Activated CD4-positive, alpha-beta T cell treated with anti-CD3 and anti-CD28 coated beads for 4 hours (primary cell): ENCODE data around the gene HRCT1.
"Not testable (repeated sequence)": the region's sequence is repeated elsewhere in the genome, so short reads cannot be mapped to it uniquely, and the experiment has no call there.

Experiments used
- DNase-seq, 2 donors: peaks; one replicate each; pipeline ENCODE4 v3.0.0-alpha.2; 2020

HRCT1 gene

GRCh38 chr9:35919212-35920008 is 13.4 kb downstream of the HRCT1 start:
- no peak for DNase-seq

GRCh38 chr9:35920051-35920620 is 14.1 kb downstream of the HRCT1 start:
- no peak for DNase-seq

- no peak for DNase-seq
Measured at GRCh38 chr9:35923598-35923926, 17.6 kb downstream of the HRCT1 start.

- DNase-seq = peak; percentile 14 to 27
Measured at GRCh38 chr9:35923927-35924763, 18.1 kb downstream of the HRCT1 start.

- DNase-seq = no peak
Measured at GRCh38 chr9:35928591-35929452, 22.8 kb downstream of the HRCT1 start.

GRCh38 chr9:35929453-35929718 is 23.4 kb downstream of the HRCT1 start:
- DNase-seq = no peak

- DNase-seq = no peak
Measured at GRCh38 chr9:35930521-35930920, 24.5 kb downstream of the HRCT1 start.

GRCh38 chr9:35930989-35931388 is 25.0 kb downstream of the HRCT1 start:
- no peak for DNase-seq

- DNase-seq = no peak
Measured at GRCh38 chr9:35932735-35933134, 26.7 kb downstream of the HRCT1 start.

- no peak for DNase-seq
Measured at GRCh38 chr9:35933550-35934067, 27.6 kb downstream of the HRCT1 start.

GRCh38 chr9:35934069-35934468 is 28.1 kb downstream of the HRCT1 start:
- not testable (repeated sequence) for DNase-seq

GRCh38 chr9:35935261-35935660 is 29.3 kb downstream of the HRCT1 start:
- DNase-seq = no peak

- DNase-seq = no peak
Measured at GRCh38 chr9:35935755-35936509, 29.9 kb downstream of the HRCT1 start.

GRCh38 chr9:35937227-35937626 is 31.2 kb downstream of the HRCT1 start:
- DNase-seq = no peak

GRCh38 chr9:35938474-35939356 is 32.7 kb downstream of the HRCT1 start:
- no peak for DNase-seq

GRCh38 chr9:35939679-35940250 is 33.8 kb downstream of the HRCT1 start:
- no peak for DNase-seq

- DNase-seq = peak; percentile 18 to 33
Measured at GRCh38 chr9:35940458-35941407, 34.7 kb downstream of the HRCT1 start.

- DNase-seq = no peak
Measured at GRCh38 chr9:35942286-35942685, 36.3 kb downstream of the HRCT1 start.

- DNase-seq = no peak
Measured at GRCh38 chr9:35944173-35944572, 38.2 kb downstream of the HRCT1 start.

- DNase-seq = no peak
Measured at GRCh38 chr9:35944841-35945240, 38.8 kb downstream of the HRCT1 start.
